Karpas-422 (cell line): ENCODE data around the gene NPEPL1. TPM values are rescaled to one million over a fixed set of nuclear protein-coding genes. Genes with fewer than 3 reads are reported as not detected.

Source experiments
- DNase-seq: peaks from one replicate; pipeline ENCODE4 v3.0.0-alpha.2; 2015
- H2AFZ ChIP-seq: fragments of 200-600 bp; sonication (generic); 2 replicates; pipeline ENCODE4 v1.6.1; 2014; ENCODE audit warnings: antibody characterized with exemption, low read length, mixed read lengths
- H3K27ac ChIP-seq: fragments of 200-600 bp; sonication (generic); 2 replicates; pipeline ENCODE4 v1.5.1; 2014; ENCODE audit warnings: mild to moderate bottlenecking, low read length, moderate library complexity
- H3K27me3 ChIP-seq: fragments of 200-600 bp; sonication (generic); 2 replicates; pipeline ENCODE4 v1.6.1; 2014; ENCODE audit warnings: low read length, mixed read lengths
- H3K36me3 ChIP-seq: fragments of 200-600 bp; sonication (generic); 2 replicates; pipeline ENCODE4 v1.6.1; 2014; ENCODE audit warnings: low read length, mixed read lengths; ENCODE audit not compliant: insufficient read depth
- H3K4me1 ChIP-seq: fragments of 200-600 bp; sonication (generic); 2 replicates; pipeline ENCODE4 v1.6.1; 2014; ENCODE audit warnings: mild to moderate bottlenecking, low read length, mixed read lengths
- H3K4me2 ChIP-seq: fragments of 200-600 bp; sonication (generic); 2 replicates; pipeline ENCODE4 v1.6.1; 2014; ENCODE audit warnings: low read length, low read depth, mild to moderate bottlenecking; ENCODE audit not compliant: poor library complexity, severe bottlenecking
- H3K4me3 ChIP-seq: fragments of 200-600 bp; sonication (generic); 2 replicates; pipeline ENCODE4 v1.5.1; 2014; ENCODE audit warnings: mild to moderate bottlenecking, antibody characterized with exemption, low read length, mixed read lengths
- H3K79me2 ChIP-seq: fragments of 200-600 bp; sonication (generic); 2 replicates; pipeline ENCODE4 v1.6.1; 2014; ENCODE audit warnings: mild to moderate bottlenecking, low read length, mixed read lengths
- H3K9ac ChIP-seq: fragments of 200-600 bp; sonication (generic); 2 replicates; pipeline ENCODE4 v1.6.0; 2014; ENCODE audit warnings: low read length
- H3K9me2 ChIP-seq: fragments of 200-600 bp; sonication (generic), shearing (Covaris generic); replicated peaks from 2 replicates; pipeline ENCODE4 v1.6.0; 2014; ENCODE audit warnings: mild to moderate bottlenecking, low read length, moderate library complexity; ENCODE audit not compliant: insufficient read depth
- H3K9me3 ChIP-seq: fragments of 300-700, 200-600 bp; sonication (generic); 2 replicates; pipeline ENCODE4 v1.6.1; 2014; ENCODE audit warnings: low read length, mixed read lengths
- H4K20me1 ChIP-seq: fragments of 200-600 bp; sonication (generic); 2 replicates; pipeline ENCODE4 v1.6.1; 2014; ENCODE audit warnings: mild to moderate bottlenecking, antibody characterized with exemption, low read length, low read depth; ENCODE audit not compliant: insufficient read depth
- total RNA-seq: library from RNA; depleted of rRNA; stranded (reverse); fragments of >200 nt; shearing (Covaris generic); gene quantifications from 2 replicates; pipeline ENCODE4 v1.2.3, GENCODE V29; 2014; ENCODE audit warnings: low replicate concordance

Gene NPEPL1
- total RNA-seq, 1 experiment from 2014 or later, result 16.8 TPM

DNA sequence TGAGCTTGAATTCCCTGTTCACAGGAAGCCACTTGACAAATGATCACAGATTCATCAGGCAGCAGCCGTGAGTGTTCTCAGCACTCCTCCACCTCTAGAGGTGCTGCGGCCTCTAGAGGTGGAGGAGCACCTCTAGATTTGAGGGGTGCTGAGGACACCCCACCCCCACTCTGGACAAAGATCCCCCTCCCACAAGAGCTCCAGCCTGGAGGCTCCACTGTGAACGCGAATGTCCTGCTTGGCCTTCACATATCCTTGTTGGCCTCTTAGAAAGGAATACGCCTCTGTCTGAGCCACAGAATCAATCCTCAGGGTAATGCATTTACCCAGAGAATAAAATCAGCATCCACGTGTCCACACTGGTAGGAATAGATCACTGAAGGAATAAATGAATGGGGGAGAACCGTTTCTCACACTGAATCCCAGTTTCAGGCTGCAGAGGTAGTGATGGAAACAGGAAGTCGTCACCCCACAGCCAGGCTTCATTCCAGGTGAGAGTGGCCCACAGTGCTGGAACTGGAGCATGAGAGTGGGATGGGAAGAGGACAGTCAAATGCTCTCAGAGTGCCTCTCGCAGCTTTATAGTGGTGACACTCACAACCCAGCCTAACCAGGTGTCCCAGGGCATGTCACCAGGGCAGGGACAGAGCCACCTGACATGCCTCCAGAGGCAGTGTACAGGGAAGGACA lies 16.6 kb downstream of the NPEPL1 start:
- no peak overlapping the region for H3K4me3 ChIP-seq
- H3K9ac ChIP-seq, result no peak overlapping the region
- no peak for DNase-seq
- H3K9me2 ChIP-seq, result no peaks in the 10 kb centered on the region
- no peaks in the 10 kb centered on the region for H3K27me3 ChIP-seq
- H3K9me3 ChIP-seq, result no peaks in the 10 kb centered on the region
- no peak overlapping the region for H2AFZ ChIP-seq
- no peak overlapping the region for H3K4me2 ChIP-seq
- no peaks in the 10 kb centered on the region for H4K20me1 ChIP-seq
- H3K79me2 ChIP-seq, result no peaks in the 10 kb centered on the region
- no peaks in the 10 kb centered on the region for H3K4me1 ChIP-seq
- no peak overlapping the region for H3K27ac ChIP-seq
- peaks cover 10% of the 10 kb centered on the region; the same call in 1 of the 2 replicates for H3K36me3 ChIP-seq

DNA sequence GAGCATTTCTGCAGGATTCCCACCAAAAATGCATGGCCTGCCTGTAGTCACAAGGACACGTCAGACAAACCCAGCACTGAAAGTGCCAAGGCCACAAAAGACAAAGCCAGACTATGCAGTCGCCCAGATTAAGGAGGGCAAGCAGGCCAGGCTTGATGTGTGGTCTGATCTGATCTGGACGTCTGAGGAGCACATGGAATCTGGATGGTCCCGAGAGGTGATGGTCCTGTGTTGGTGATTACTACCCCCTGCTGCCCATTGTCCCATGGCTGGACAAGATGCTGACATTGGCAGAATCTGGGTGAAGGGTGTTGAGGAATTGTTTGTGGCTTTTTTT lies 17.1 kb downstream of the NPEPL1 start:
- DNase-seq, result no peak
- H3K9ac ChIP-seq, result no peak overlapping the region
- no peak overlapping the region for H2AFZ ChIP-seq
- H3K9me2 ChIP-seq, result no peaks in the 10 kb centered on the region
- no peak overlapping the region for H3K27ac ChIP-seq
- no peaks in the 10 kb centered on the region for H3K27me3 ChIP-seq
- no peaks in the 10 kb centered on the region for H3K79me2 ChIP-seq
- H3K4me3 ChIP-seq, result no peak overlapping the region
- no peaks in the 10 kb centered on the region for H3K4me1 ChIP-seq
- no peaks in the 10 kb centered on the region for H3K9me3 ChIP-seq
- H3K36me3 ChIP-seq, result peaks cover 5% of the 10 kb centered on the region; the same call in 1 of the 2 replicates
- no peak overlapping the region for H3K4me2 ChIP-seq
- no peaks in the 10 kb centered on the region for H4K20me1 ChIP-seq

DNA sequence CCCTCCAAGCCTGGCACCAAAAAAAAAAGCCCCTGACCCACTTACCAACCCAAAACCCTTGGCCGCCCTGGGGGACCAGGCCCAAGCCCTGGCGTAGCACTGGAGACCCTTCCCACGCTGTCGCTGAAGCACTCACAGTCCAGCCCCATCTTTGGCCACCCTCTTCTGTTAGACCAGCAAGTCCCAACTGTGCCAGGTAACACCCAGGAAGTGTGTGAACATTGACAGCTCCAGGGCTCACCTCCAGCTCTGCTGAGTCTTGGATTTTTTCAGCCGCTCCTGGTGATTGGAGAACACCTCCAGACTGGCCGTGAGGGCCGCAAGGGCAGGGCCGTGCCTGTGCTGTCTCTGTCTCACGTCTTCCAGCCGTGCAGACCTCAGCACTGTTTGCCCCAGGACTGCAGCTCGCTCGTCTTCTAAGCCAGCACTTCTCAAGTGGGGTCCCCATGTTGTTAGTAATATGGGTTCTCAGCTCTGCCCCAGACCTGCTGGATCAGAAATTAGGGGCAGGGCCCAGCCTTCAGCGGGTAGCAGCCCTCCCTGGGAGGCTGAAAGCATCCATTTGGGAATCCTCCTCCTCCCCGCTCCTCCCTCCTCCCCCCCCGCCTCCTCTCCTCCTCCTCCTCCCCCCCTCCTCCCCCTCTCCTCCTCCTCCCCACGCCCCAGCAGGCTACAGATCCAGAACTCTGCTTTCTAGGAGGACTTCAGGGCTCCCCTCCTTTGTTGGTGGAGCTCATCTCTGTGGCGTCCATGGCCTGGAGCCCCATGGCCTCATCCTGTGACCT lies 18.1 kb downstream of the NPEPL1 start:
- Histone ChIP-seq H3K4me3 (no peak overlapping the region), H3K4me1 (no peaks in the 10 kb centered on the region), H3K9ac (no peak overlapping the region), H3K9me3 (no peaks in the 10 kb centered on the region), H3K27ac (no peak overlapping the region), H4K20me1 (no peaks in the 10 kb centered on the region), H3K27me3 (no peaks in the 10 kb centered on the region), H3K9me2 (no peaks in the 10 kb centered on the region), H2AFZ (no peak overlapping the region), H3K79me2 (no peaks in the 10 kb centered on the region), H3K36me3 (no peaks in the 10 kb centered on the region), H3K4me2 (no peak overlapping the region)
- DNase-seq, result no peak

DNA sequence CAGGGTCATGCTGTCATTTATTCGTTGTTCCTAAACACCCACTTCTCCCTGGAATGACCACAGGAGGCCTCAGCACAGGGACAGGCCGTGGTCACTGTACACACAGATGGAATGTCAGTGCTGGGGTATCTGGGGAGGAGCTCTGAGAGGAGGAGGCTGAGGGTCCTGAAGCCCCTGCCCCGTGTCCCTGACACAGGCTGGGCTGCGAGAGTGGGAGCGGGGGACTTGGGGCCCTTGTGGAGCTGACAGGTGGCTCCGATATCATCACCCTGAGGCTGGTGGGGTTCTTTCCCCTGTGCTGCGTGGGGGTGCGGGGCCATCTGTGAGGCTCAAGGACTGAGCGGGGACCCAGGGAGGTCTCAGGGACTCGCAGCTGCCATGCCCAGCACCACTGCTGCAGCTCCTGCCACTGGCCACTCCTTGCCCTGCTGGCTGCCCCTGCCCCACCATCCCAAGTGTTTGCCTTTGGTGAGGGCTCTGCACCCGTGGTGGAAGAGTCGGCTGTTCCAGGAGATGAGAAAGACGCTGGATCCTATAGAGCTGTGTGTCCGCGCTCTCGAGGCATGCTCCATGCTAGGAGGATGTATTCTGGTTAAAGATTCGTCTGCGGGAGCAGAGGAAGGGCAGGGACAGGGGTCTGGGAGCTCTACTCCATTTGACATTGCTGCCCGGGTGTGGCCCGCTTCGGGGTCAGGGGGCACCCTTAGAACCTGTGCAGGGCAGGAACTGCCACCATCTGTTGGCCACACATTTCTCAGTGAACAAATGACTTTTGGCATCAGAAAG lies 18.9 kb downstream of the NPEPL1 start:
- Histone ChIP-seq H3K9me2 (no peaks in the 10 kb centered on the region), H3K27ac (no peak overlapping the region), H3K36me3 (no peaks in the 10 kb centered on the region), H4K20me1 (no peaks in the 10 kb centered on the region), H3K9me3 (no peaks in the 10 kb centered on the region), H2AFZ (no peak overlapping the region), H3K4me1 (no peaks in the 10 kb centered on the region), H3K9ac (no peak overlapping the region), H3K4me3 (no peak overlapping the region), H3K27me3 (no peaks in the 10 kb centered on the region), H3K79me2 (no peaks in the 10 kb centered on the region), H3K4me2 (no peak overlapping the region)
- DNase-seq, result no peak

DNA sequence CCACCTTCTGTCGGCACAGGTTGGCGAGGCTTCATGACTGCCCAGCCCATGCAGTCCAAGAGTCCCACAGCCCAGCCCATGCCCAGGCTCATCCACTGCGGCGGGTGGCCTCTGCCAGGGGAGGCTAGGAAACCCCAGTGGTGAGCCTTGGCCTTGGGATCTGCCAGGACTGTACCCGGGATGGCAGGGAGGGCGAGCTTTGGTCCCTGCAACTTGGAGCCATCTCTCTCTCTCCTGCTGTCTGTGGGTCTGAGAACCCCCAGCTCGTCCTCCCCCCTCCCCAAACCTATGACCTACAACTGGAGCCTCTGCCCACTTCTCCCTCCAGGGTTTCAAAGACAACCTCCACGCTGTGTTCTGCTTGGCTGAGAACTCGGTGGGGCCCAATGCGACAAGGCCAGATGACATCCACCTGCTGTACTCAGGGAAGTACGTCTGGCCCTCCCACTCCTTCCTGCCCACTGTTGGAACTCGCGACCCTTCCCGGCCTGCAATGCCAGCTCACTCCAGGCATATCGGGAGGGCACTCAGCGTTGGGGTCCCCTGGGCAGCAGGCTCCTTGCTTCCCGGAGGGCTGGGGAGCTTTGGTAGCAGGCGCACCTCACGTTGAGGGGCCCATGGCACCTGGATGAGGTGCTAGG lies 19.7 kb downstream of the NPEPL1 start:
- no peaks in the 10 kb centered on the region for H3K79me2 ChIP-seq
- DNase-seq, result no peak
- no peaks in the 10 kb centered on the region for H3K27me3 ChIP-seq
- no peaks in the 10 kb centered on the region for H3K4me1 ChIP-seq
- H3K9me3 ChIP-seq, result no peaks in the 10 kb centered on the region
- H3K9ac ChIP-seq, result no peak overlapping the region
- no peaks in the 10 kb centered on the region for H3K36me3 ChIP-seq
- no peaks in the 10 kb centered on the region for H4K20me1 ChIP-seq
- H3K27ac ChIP-seq, result no peak overlapping the region
- H3K4me3 ChIP-seq, result no peak overlapping the region
- H2AFZ ChIP-seq, result no peak overlapping the region
- H3K4me2 ChIP-seq, result no peak overlapping the region
- H3K9me2 ChIP-seq, result no peaks in the 10 kb centered on the region

DNA sequence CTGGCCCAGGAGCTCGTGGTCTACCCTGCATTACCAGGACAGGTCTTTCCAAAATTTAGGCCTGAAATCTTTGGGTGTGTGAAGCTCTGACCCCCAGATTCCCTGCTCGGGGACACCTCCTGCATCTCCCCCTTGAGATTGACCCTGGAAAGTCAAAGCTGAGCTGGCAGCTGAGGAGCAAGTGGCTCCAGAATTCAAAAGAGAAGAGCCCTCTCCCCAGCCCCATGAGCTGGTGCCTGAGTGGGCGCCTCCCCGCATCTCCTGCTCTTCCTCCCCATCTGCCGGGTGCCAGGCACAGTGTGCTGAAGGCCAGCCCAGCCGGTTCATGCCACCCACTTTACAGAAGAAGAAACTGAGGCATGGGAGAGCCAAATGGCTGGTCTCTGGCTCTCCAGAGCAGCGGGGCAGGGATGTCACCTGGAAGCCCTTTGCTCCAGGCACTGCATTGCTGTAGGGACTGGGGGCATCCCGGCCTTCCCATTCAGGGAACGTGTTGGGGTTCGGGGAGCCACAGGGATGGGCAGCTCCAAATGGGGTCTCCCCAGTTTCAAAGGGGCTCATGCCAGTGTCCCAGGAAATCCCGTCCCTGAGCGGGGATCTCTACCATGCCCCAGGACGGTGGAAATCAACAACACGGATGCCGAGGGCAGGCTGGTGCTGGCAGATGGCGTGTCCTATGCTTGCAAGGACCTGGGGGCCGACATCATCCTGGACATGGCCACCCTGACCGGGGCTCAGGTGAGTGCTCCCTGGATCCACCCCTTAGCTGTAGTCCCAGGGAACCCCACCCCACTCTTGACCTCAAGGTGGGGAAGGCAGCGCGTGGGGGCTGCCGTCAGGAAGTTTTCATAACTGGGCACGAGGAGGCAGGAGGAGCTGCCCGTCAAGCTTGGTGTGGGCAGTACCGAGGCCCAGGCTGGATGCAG lies 20.5 kb downstream of the NPEPL1 start:
- Histone ChIP-seq H3K9ac (no peak overlapping the region), H3K9me3 (no peaks in the 10 kb centered on the region), H3K4me3 (no peak overlapping the region), H4K20me1 (no peaks in the 10 kb centered on the region), H3K9me2 (no peaks in the 10 kb centered on the region), H3K79me2 (no peaks in the 10 kb centered on the region), H3K27ac (no peak overlapping the region), H3K4me2 (no peak overlapping the region), H3K4me1 (no peaks in the 10 kb centered on the region), H3K36me3 (no peaks in the 10 kb centered on the region), H2AFZ (no peak overlapping the region), H3K27me3 (no peaks in the 10 kb centered on the region)
- DNase-seq, result no peak

DNA sequence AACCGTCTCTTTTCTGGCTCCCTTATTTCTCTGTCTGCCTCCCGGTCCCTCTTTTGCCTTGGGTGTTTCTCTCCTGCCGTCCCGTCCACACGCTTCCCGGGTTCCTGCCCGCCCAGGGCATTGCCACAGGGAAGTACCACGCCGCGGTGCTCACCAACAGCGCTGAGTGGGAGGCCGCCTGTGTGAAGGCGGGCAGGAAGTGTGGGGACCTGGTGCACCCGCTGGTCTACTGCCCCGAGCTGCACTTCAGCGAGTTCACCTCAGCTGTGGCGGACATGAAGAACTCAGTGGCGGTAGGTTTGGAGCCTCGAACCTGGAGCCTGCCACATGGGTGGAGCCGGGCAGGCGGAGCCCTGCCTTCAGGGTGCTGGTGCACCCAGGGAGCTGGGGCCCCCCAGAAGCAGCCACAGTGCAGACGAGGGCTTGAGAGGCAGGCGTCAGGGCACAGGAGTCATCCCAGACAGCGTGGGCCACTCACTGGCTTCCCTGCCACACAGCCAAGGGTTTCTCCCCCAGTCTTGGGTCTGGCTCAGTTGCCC lies 21.3 kb downstream of the NPEPL1 start:
- Histone ChIP-seq H3K27me3 (no peaks in the 10 kb centered on the region), H3K4me2 (no peak overlapping the region), H4K20me1 (no peaks in the 10 kb centered on the region), H3K9ac (no peak overlapping the region), H3K9me3 (no peaks in the 10 kb centered on the region), H3K79me2 (no peaks in the 10 kb centered on the region), H2AFZ (no peak overlapping the region), H3K9me2 (no peaks in the 10 kb centered on the region), H3K36me3 (no peaks in the 10 kb centered on the region), H3K4me1 (no peaks in the 10 kb centered on the region), H3K4me3 (no peak overlapping the region), H3K27ac (no peak overlapping the region)
- DNase-seq, result no peak
